Esophagus (tissue), 2 donors: ENCODE data around the gene IQCN. TPM values are rescaled to one million over a fixed set of nuclear protein-coding genes. Genes with fewer than 3 reads are reported as not detected.

Experiments
- polyA plus RNA-seq, 2 donors: library from polyadenylated mRNA; stranded (reverse); fragments of 200-250 nt; gene quantifications; one replicate each; pipeline ENCODE4 v1.2.3, GENCODE V29; 2013
- donor health status: healthy with polysubstance abuse.
- donor health status: Bipolar disorder and iron deficiency.

Gene IQCN
- polyA plus RNA-seq, 2 donors: 0.88 to 12.2 TPM

Other genes starting within 250 kb of the IQCN start
- gene IL12RB1, start 187.5 kb downstream of the IQCN start, polyA plus RNA-seq: under 1 TPM; 0.40 to 0.51 TPM
- gene MAST3, start 176.7 kb downstream of the IQCN start, polyA plus RNA-seq: 1 to 10 TPM; 1.5 to 2.5 TPM
- gene PIK3R2, start 121.3 kb downstream of the IQCN start, polyA plus RNA-seq: 10 to 100 TPM in 1 of 2 donors, 1 to 10 TPM in 1; 8.1 to 10.6 TPM
- gene IFI30, start 100.6 kb downstream of the IQCN start, polyA plus RNA-seq: 10 to 100 TPM in 1 of 2 donors, 1 to 10 TPM in 1; 9.9 to 29.3 TPM
- gene MPV17L2, start 81.2 kb downstream of the IQCN start, polyA plus RNA-seq: 10 to 100 TPM in 1 of 2 donors, 1 to 10 TPM in 1; 7.4 to 12.0 TPM
- gene RAB3A, start 70.4 kb downstream of the IQCN start, polyA plus RNA-seq: 1 to 10 TPM in 1 of 2 donors, under 1 TPM in 1; 0.81 to 1.1 TPM
- under 1 TPM; 0.07 to 0.39 TPM for gene PDE4C, start 48.0 kb downstream of the IQCN start, polyA plus RNA-seq
- 10 to 100 TPM; 57.9 to 84.5 TPM for gene JUND, start 7.2 kb upstream of the IQCN start, polyA plus RNA-seq
- 100 to 1,000 TPM in 1 of 2 donors, 10 to 100 TPM in 1; 96.9 to 113 TPM for gene LSM4, start 48.6 kb upstream of the IQCN start, polyA plus RNA-seq
- gene PGPEP1, start 66.1 kb upstream of the IQCN start, polyA plus RNA-seq: 1 to 10 TPM; 1.8 to 1.9 TPM
- gene GDF15, start 111.7 kb upstream of the IQCN start, polyA plus RNA-seq: 1 to 10 TPM in 1 of 2 donors, under 1 TPM in 1; 0.24 to 2.8 TPM
- gene LRRC25, start 123.2 kb upstream of the IQCN start, polyA plus RNA-seq: under 1 TPM; 0.55 to 0.66 TPM
- gene SSBP4, start 144.9 kb upstream of the IQCN start, polyA plus RNA-seq: 10 to 100 TPM; 25.4 to 25.9 TPM
- gene ISYNA1, start 163.7 kb upstream of the IQCN start, polyA plus RNA-seq: 10 to 100 TPM; 17.5 to 42.7 TPM
- gene ELL, start 247.6 kb upstream of the IQCN start, polyA plus RNA-seq: 1 to 10 TPM; 7.1 to 9.1 TPM